HG02610 (cell line): ENCODE results near the gene PCDHGA2.
"Not testable (repeated sequence)": the region's sequence is repeated elsewhere in the genome, so short reads cannot be mapped to it uniquely, and the experiment has no call there.

Experiments used
- ATAC-seq: cut with Tn5 transposase; IDR thresholded peaks from one replicate; pipeline ENCODE4 v1.9.1; 2021; ENCODE audit warnings: mild to moderate bottlenecking, moderate library complexity; ENCODE audit not compliant: unreplicated experiment

PCDHGA2 gene

GRCh38 chr5:141346017-141346416 is 7.5 kb downstream of the PCDHGA2 start:
- not testable (repeated sequence) for ATAC-seq

GRCh38 chr5:141349917-141350619 is 11.5 kb downstream of the PCDHGA2 start, which contains the start of gene PCDHGB1:
Gene PCDHGB1, plus strand, starts transcription at chr5:141350099. Its CDS starts 162 bp downstream, at chr5:141350261.
- ATAC-seq: peak; percentile 41

GRCh38 chr5:141351591-141351990 is 13.0 kb downstream of the PCDHGA2 start:
- no peak for ATAC-seq

GRCh38 chr5:141354900-141355469 is 16.4 kb downstream of the PCDHGA2 start, which contains the start of gene PCDHGA4:
Gene PCDHGA4, plus strand, starts transcription at chr5:141355021. Its CDS starts 87 bp downstream, at chr5:141355108.
- ATAC-seq: no peak

- ATAC-seq: no peak
Observed at GRCh38 chr5:141355641-141356040, 17.1 kb downstream of the PCDHGA2 start.

- no peak for ATAC-seq
Observed at GRCh38 chr5:141356133-141356532, 17.6 kb downstream of the PCDHGA2 start.

- ATAC-seq: no peak
Observed at GRCh38 chr5:141356950-141357349, 18.4 kb downstream of the PCDHGA2 start.

- ATAC-seq: peak; percentile 79
Observed at GRCh38 chr5:141359790-141360426, 21.3 kb downstream of the PCDHGA2 start, which contains the start of gene PCDHGB2. Gene PCDHGB2, plus strand, starts transcription at chr5:141359994. Its CDS starts 142 bp downstream, at chr5:141360136.

GRCh38 chr5:141360685-141361084 is 22.1 kb downstream of the PCDHGA2 start:
- no peak for ATAC-seq

GRCh38 chr5:141362719-141363118 is 24.2 kb downstream of the PCDHGA2 start:
- no peak for ATAC-seq

- no peak for ATAC-seq
Observed at GRCh38 chr5:141363952-141364660, 25.5 kb downstream of the PCDHGA2 start, which contains the start of gene PCDHGA5. Gene PCDHGA5, plus strand, starts transcription at chr5:141364162. Its CDS starts 169 bp downstream, at chr5:141364331.

- ATAC-seq: no peak
Observed at GRCh38 chr5:141366016-141366896, 27.7 kb downstream of the PCDHGA2 start.

GRCh38 chr5:141369994-141370848 is 31.7 kb downstream of the PCDHGA2 start, which contains the start of gene PCDHGB3:
Gene PCDHGB3, plus strand, starts transcription at chr5:141370242. Its CDS starts 153 bp downstream, at chr5:141370395.
- peak; percentile 65 for ATAC-seq

GRCh38 chr5:141371572-141372475 is 33.3 kb downstream of the PCDHGA2 start:
- no peak for ATAC-seq

GRCh38 chr5:141373673-141374317 is 35.2 kb downstream of the PCDHGA2 start, which contains the start of gene PCDHGA6:
Gene PCDHGA6, plus strand, starts transcription at chr5:141373891. Its CDS starts 193 bp downstream, at chr5:141374084.
- ATAC-seq: no peak

- ATAC-seq: no peak
Observed at GRCh38 chr5:141374627-141375026, 36.1 kb downstream of the PCDHGA2 start.

- ATAC-seq: not testable (repeated sequence)
Observed at GRCh38 chr5:141375444-141376155, 37.0 kb downstream of the PCDHGA2 start.
